ENCODE measurements around the gene PNPLA7. TPM values are rescaled to one million over a fixed set of nuclear protein-coding genes. Genes with fewer than 3 reads are reported as not detected.

The PNPLA7 gene
- total and polyA plus RNA-seq, 2 of the 8 experiments (the other 6 are each of a cell fraction or from before 2014, with no cell fraction given): 0.35 to 0.47 TPM

DNA sequence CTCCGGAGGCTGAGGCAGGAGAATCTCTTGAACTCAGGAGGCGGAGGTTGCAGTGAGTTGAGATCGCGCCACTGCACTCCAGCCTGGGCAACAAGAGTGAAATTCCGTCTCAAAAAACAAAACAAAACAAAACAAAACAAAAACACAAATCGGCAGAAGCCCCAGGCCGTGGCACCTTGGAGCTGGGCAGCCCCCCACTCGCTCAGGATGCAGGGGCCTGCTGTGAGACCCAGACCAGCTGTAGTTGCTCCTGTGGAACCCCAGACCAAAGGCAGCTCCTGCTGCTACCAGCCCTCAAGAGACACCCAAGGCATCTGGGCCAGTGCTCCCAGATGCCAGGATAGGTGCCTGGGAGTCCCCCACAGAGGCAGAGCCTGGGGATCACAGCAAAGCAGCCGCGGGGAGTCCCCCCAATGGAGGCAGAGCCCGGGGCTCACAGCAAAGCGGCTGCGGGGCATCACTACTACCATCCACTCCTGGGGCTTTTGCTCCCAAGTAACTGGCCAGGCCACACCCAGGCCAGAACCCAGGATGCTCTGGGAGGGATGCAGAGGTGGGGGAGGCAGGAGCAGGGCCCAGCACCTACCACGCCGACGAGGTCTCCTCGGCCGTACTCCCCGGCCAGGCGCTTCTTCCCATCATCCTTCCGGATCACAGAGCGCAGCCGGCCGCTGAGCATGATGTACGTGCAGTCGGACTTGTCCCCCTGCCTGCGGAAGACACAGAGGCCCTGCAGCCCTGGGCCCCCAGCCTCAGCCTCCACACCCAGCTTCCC is 53.4 kb downstream of the PNPLA7 start (continued):
- no peak for TF ChIP-seq ZNF274 (IDR thresholded peaks at IDR 0.05; ENCODE audit: borderline replicate concordance, extremely low read depth, low read length)

Data from H1 (cell line).